ENCODE results near the gene SNX25.

DNA sequence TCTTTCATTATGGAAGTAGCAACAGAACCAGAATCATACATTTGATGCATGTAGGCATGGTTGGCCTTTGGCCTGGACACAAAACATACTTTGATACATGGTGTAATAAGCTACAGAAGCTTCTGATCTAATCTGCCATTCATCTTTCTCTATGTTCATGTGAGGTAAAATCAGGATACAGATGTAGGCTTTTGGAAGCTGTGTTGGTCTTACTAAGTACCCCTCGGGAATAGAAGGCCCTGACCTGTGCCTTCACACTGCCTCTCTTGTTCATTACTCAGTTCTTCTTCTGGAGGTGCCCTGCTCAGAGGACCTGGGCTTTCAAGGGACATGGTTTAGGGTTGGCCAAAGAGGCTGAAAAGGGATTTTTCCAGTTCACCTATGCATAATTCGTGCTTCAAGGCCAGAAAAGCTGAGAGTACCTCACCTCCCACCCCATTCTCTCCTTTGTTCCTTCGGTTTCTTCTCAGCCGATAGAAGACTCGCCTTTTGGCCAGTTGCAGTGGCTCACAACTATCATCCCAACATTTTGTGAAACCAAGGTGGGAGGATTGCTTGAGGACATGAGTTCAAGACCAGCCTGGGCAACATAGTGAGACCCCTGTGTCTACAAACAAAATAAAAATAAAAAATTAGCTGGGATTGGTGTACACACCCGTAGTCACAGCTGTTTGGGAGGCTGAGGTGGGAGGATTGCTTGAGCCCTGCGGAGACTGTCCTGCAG lies 25.9 kb downstream of the SNX25 start:
- TF ChIP-seq CTCF (IDR thresholded peaks at IDR 0.05) (no peak), POLR2A (IDR thresholded peaks at IDR 0.05) (no peak)
